GM23338 (cell line): Measurements from ENCODE around the gene OR10J4. TPM values are rescaled to one million over a fixed set of nuclear protein-coding genes. Genes with fewer than 3 reads are reported as not detected.

ENCODE experiments used
- ATAC-seq: fragments of 200-7000 bp; cut with Tn5 transposase; 3 replicates; pipeline ENCODE4 v1.9.1; 2020
- DNase-seq: peaks from one replicate; pipeline ENCODE4 v3.0.0-alpha.2; 2015; ENCODE audit warnings: low spot score
- H2AFZ ChIP-seq: fragments of 200-600 bp; sonication (generic); 2 replicates; pipeline ENCODE4 v1.8.0; 2016; ENCODE audit warnings: antibody characterized with exemption, mild to moderate bottlenecking, moderate library complexity
- H3F3A ChIP-seq: fragments of 200-600 bp; sonication (generic); replicated peaks from 2 replicates; pipeline ENCODE4 v1.8.0; 2017; ENCODE audit warnings: antibody characterized with exemption, mixed run types, low read depth
- H3K27ac ChIP-seq: fragments of 200-600 bp; sonication (generic); 2 replicates; pipeline ENCODE4 v1.6.1; 2016; ENCODE audit warnings: low read depth
- H3K27me3 ChIP-seq: fragments of 200-600 bp; sonication (generic); 2 replicates; pipeline ENCODE4 v1.8.0; 2016; ENCODE audit warnings: mild to moderate bottlenecking, mixed run types, moderate library complexity; ENCODE audit not compliant: insufficient read depth
- H3K36me3 ChIP-seq: fragments of 200-600 bp; sonication (generic); 2 replicates; pipeline ENCODE4 v1.8.0; 2016; ENCODE audit warnings: mild to moderate bottlenecking; ENCODE audit not compliant: insufficient read depth
- H3K4me1 ChIP-seq: fragments of 200-600 bp; sonication (generic); 2 replicates; pipeline ENCODE4 v1.8.0; 2016; ENCODE audit warnings: mild to moderate bottlenecking, moderate library complexity; ENCODE audit not compliant: insufficient read depth
- H3K4me2 ChIP-seq: fragments of 200-600 bp; sonication (generic); 2 replicates; pipeline ENCODE4 v1.7.1; 2017; ENCODE audit warnings: mixed run types
- H3K4me3 ChIP-seq: fragments of 200-600 bp; sonication (generic); 2 replicates; pipeline ENCODE4 v1.6.1; 2016; ENCODE audit warnings: mixed run types
- H3K79me2 ChIP-seq: fragments of 200-600 bp; sonication (generic); replicated peaks from 2 replicates; pipeline ENCODE4 v1.8.0; 2017; ENCODE audit warnings: mild to moderate bottlenecking; ENCODE audit not compliant: insufficient read depth
- H3K9me2 ChIP-seq: fragments of 200-600 bp; sonication (generic); 2 replicates; pipeline ENCODE4 v1.8.0; 2017; ENCODE audit not compliant: insufficient read depth
- H4K20me1 ChIP-seq: fragments of 200-600 bp; sonication (generic); replicated peaks from 2 replicates; pipeline ENCODE4 v1.8.0; 2017; ENCODE audit warnings: mild to moderate bottlenecking; ENCODE audit not compliant: insufficient read depth
- H3K27ac Mint-ChIP-seq: 2 replicates; pipeline ENCODE4 v1.8.0; 2020; ENCODE audit warnings: inconsistent platforms, mild to moderate bottlenecking, moderate library complexity, mixed read lengths
- H3K27me3 Mint-ChIP-seq: 3 replicates; pipeline ENCODE4 v1.8.0; 2022; ENCODE audit warnings: low read depth, mild to moderate bottlenecking, moderate library complexity, mixed read lengths, inconsistent platforms; ENCODE audit not compliant: insufficient read depth, poor library complexity
- H3K36me3 Mint-ChIP-seq: 3 replicates; pipeline ENCODE4 v1.8.0; 2021; ENCODE audit warnings: low read depth, mild to moderate bottlenecking, inconsistent platforms, moderate library complexity, mixed read lengths
- H3K4me1 Mint-ChIP-seq: 3 replicates; pipeline ENCODE4 v1.8.0; 2020; ENCODE audit warnings: mild to moderate bottlenecking, inconsistent platforms, mixed read lengths
- H3K4me3 Mint-ChIP-seq: 3 replicates; pipeline ENCODE4 v1.8.0; 2021; ENCODE audit warnings: moderate library complexity, mild to moderate bottlenecking, inconsistent platforms, mixed read lengths
- H3K9me3 Mint-ChIP-seq: 3 replicates; pipeline ENCODE4 v1.8.0; 2020; ENCODE audit warnings: moderate library complexity, mild to moderate bottlenecking, inconsistent platforms, mixed read lengths
- CREB1 ChIP-seq: fragments of 250-450 bp; sonication (Bioruptor Pico); IDR thresholded peaks from 2 replicates; pipeline ENCODE4 v1.5.0; 2020; ENCODE audit warnings: low read depth, mild to moderate bottlenecking, moderate library complexity
- ETS1 ChIP-seq: IDR thresholded peaks from 2 replicates; pipeline ENCODE4 v1.6.1; 2016; ENCODE audit warnings: antibody characterized with exemption
- EZH2 ChIP-seq: fragments of 200-600 bp; sonication (generic); IDR thresholded peaks from one replicate; pipeline ENCODE4 v1.8.0; 2017; ENCODE audit warnings: antibody characterized with exemption, mild to moderate bottlenecking, low read depth; ENCODE audit not compliant: unreplicated experiment
- JUNB ChIP-seq: IDR thresholded peaks from one replicate; pipeline ENCODE4 v1.6.1; 2016; ENCODE audit warnings: antibody characterized with exemption; ENCODE audit not compliant: unreplicated experiment
- POLR2AphosphoS5 ChIP-seq: IDR thresholded peaks from 2 replicates; pipeline ENCODE4 v1.6.1; 2016; ENCODE audit warnings: antibody characterized with exemption, low read depth
- ZNF114 ChIP-seq: fragments of 250-450 bp; sonication (Bioruptor Pico); IDR thresholded peaks from 2 replicates; pipeline ENCODE4 v1.5.0; 2020; ENCODE audit warnings: mild to moderate bottlenecking, moderate library complexity
- ZNF331 ChIP-seq: fragments of 250-450 bp; sonication (Bioruptor Pico); IDR thresholded peaks from 2 replicates; pipeline ENCODE4 v1.5.0; 2020; ENCODE audit warnings: low read depth, mild to moderate bottlenecking, moderate library complexity
- ZNF462 ChIP-seq: fragments of 250-450 bp; sonication (Bioruptor Pico); IDR thresholded peaks from 2 replicates; pipeline ENCODE4 v1.5.0; 2020; ENCODE audit warnings: mild to moderate bottlenecking, moderate library complexity
- polyA plus RNA-seq: library from polyadenylated mRNA; unstranded; fragments of >200 nt; fragmentation: Nextera tagmentation; extraction: Ambion mirVana; gene quantifications from 2 replicates; pipeline ENCODE4 v1.2.1, GENCODE V29; 2016
- total RNA-seq: library from RNA; depleted of rRNA; stranded (reverse); fragments of >200 nt; shearing (Covaris generic); gene quantifications from 2 replicates; pipeline ENCODE4 v1.2.3, GENCODE V29; 2014

OR10J4 gene
- total and polyA plus RNA-seq, 2 experiments from 2014 or later, result not detected

GRCh38 chr1:159428536-159428935 is 3.5 kb upstream of the OR10J4 start (continued):
- TF ChIP-seq ZNF462 (CRISPR knock-in tag) (no peak), ZNF114 (no peak)

GRCh38 chr1:159429074-159429861 is 2.7 kb upstream of the OR10J4 start:
- Mint-ChIP-seq H3K4me3 (no peak overlapping the region), H3K4me1 (no peaks in the 10 kb centered on the region), H3K27ac (no peak overlapping the region), H3K27me3 (no peaks in the 10 kb centered on the region), H3K9me3 (no peaks in the 10 kb centered on the region), H3K36me3 (no peaks in the 10 kb centered on the region)
- Histone ChIP-seq H3K4me3 (no peak overlapping the region), H3K27me3 (no peaks in the 10 kb centered on the region), H3K27ac (no peak overlapping the region), H3K4me1 (no peaks in the 10 kb centered on the region), H3K36me3 (no peaks in the 10 kb centered on the region), H3K79me2 (no peaks in the 10 kb centered on the region), H3K4me2 (no peak overlapping the region), H3K9me2 (peaks cover 2% of the 10 kb centered on the region; the same call in 1 of the 2 replicates), H3F3A (no peaks in the 10 kb centered on the region), H4K20me1 (no peaks in the 10 kb centered on the region), H2AFZ (no peak overlapping the region)
- no peak for ATAC-seq
- DNase-seq, result no peak
- TF ChIP-seq JUNB (no peak), CREB1 (CRISPR knock-in tag) (no peak), ETS1 (no peak), POLR2AphosphoS5 (no peak), ZNF462 (CRISPR knock-in tag) (no peak), EZH2 (no peak), ZNF331 (CRISPR knock-in tag) (no peak)
